Stimulated activated CD4-positive, alpha-beta T cell treated with anti-CD3 and anti-CD28 coated beads, Interleukin-4, amount 100 ng/mL, for 24 hours (primary cell): ENCODE results near the gene WAC.
"Not testable (repeated sequence)": the region's sequence is repeated elsewhere in the genome, so short reads cannot be mapped to it uniquely, and the experiment has no call there.

Experiments
- DNase-seq: peaks from one replicate; pipeline ENCODE4 v3.0.0-alpha.2; 2020

Gene WAC

GRCh38 chr10:28619455-28619854 lies 86.5 kb downstream of the WAC start:
- no peak for DNase-seq

- DNase-seq: no peak
Observed at GRCh38 chr10:28620251-28620650, 87.3 kb downstream of the WAC start.

DNA sequence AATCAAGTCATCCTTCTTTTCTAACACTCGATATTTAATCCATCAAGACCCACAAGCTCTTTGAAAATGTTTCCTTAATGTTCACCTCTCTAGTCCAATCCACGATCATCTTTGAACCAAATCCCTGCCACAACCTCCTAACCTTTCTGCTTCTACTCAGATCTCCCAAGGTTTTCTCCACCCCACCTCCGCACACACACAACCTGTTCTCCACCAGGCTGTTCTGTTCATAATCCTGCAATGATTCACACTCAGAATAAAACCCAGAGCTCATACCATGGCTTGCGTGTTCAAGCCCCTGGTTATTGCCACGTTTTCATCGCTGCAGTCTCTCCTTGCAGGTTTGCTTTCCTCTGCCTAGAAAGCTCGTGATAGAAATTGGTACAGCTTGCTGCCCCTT lies 90.6 kb downstream of the WAC start:
- DNase-seq: no peak

- no peak for DNase-seq
Observed at GRCh38 chr10:28624351-28624750, 91.4 kb downstream of the WAC start.

DNA sequence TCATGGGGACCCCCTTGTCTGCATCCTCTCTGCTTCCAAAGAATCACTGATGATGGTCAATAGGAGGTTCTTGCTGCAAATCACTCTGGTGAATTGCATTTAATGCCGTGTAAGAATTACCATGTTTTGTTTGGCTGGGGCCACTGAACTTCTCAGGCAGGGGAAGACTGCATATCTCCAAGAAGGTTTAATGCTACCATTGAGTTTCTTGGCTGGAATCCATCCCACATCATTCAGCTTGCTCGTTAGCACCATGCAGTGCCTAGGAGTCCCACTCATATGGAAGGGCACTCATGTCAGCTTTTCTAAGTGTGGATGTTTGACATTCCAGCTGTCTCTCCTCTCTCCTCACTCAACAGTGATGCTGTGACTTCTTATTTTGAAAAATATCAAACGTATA lies 94.2 kb downstream of the WAC start:
- no peak for DNase-seq

GRCh38 chr10:28628184-28628893 lies 95.4 kb downstream of the WAC start:
- DNase-seq: peak; percentile 72

DNA sequence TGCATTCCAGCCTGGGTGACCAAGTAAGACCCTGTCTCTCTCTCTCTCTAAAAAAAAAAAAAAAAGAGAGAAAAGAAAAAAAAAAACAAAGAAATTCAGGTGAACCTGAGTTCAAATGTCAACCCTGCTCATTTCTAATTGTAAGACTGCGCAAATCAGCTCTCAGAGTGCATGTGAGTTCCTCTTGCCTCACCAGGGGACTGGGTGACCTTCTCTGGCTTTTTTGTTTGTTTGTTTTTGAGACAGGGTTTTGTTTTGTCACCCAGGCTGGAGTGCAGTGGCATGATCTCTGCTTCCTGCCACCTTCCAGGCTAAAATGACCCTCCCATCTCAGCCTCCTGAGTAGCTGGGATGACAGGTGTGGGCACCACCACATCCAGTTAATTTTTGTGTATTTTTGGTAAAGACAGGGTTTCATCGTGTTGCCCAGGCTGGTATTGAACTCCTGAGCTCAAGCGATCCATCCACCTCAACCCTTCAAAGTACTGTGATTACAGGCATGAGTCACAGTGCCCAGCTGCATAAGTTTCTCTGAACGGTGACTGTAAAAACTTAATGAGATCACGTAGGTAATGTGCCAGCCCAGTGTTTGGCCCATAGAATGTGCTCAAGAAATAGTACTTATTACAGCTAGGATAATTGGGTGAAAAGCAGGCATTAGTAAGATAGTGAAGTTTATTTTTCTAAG lies 99.1 kb downstream of the WAC start:
- DNase-seq: no peak

GRCh38 chr10:28632584-28632945 lies 99.6 kb downstream of the WAC start:
- no peak for DNase-seq

DNA sequence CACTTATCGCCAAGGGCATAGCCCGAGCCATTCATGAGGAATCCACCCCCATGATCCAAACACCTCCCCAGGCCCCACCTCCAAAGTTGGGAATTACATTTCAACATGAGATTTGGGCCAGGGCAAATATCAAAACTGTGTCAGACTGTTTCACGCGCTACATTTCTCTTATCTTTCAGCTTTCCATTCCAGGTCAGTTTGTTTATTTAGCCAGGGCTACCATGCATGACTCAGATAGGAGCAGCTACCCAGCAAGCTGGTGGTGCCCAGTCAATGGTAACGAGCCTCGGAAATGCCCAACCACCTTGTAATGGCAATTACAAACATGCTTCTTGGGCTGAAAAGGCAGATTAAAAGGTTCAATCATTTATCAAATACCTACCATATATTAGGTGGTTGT lies 100.8 kb downstream of the WAC start:
- DNase-seq: no peak

DNA sequence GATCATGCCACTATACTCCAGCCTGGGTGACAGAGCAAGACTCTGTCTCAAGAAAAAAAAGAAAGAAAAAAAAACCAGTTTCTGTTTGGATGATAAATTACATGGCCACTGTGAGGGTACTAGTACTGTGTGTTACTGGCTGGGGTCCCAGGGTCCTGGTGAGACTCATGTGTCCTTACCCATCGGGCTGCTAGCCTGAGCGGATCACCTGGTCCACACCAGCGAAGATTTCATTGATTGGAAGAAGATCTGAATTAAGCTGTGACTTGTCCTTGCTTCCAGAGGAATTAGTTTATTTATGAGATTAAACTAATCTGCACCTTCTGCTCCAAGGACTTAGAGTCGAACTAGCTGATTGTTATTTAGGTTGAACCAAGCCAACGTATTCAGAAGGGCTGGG lies 104.4 kb downstream of the WAC start:
- DNase-seq: no peak

GRCh38 chr10:28638392-28638791 lies 105.5 kb downstream of the WAC start:
- DNase-seq: no peak

- no peak for DNase-seq
Observed at GRCh38 chr10:28640551-28640950, 107.6 kb downstream of the WAC start.

DNA sequence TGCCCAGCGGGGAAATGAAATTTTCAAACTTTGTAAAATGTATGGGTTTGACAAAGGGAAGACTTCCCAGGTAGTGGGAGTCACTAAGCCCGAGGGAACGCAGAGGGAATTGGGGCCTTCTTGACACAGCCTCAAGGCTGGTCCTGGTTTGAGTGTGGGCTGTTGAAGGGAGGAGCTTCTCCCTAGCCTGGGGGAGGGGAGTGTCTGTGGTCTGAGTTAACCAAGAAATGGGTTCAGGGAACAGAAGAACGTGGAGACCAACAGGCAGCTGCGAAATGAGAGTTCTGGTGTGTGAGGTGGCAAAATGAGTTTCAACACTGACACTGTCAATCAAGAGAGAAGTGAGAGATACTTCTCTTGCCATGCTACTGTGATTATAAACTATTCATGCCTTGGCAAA lies 111.7 kb downstream of the WAC start:
- no peak for DNase-seq

DNA sequence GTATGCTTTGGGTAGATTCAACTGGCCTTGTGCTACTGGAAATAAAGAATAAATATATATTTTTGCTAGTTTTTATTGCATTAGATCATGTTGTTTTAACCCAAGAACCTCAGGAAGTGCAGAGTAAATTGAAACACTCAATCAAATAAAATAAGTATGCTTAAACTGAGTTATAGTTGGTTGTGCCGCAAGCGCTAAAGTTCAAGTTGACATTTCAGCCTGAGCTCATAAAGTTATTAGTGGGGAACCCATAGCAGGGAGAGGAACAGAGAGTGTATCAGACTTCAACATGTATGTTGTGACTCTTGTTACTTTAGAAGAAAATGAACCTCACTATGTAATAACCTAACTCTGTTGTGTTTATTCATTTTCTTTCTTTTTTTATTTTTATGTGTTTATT lies 119.2 kb downstream of the WAC start:
- no peak for DNase-seq

- no peak for DNase-seq
Observed at GRCh38 chr10:28652703-28653102, 119.8 kb downstream of the WAC start.

- not testable (repeated sequence) for DNase-seq
Observed at GRCh38 chr10:28658824-28659223, 125.9 kb downstream of the WAC start.

DNA sequence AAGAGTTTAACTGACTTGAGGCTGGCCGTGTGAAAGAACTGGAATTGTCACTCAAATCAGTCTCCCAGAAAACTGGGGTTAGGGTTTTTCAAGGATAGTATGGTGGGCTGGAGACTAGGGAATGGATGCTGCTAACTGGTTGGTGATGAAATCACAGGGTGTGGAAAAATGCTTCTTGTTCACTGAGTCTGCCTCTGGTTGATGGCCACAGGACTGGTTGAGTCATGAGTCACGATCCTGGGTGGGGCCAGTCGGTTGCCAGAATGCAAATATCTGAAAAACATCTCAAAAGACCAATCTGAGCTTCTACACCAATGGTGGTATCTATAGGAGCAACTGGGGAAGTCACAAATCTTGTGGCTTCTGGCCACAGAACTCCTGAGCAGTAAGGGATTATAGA lies 128.1 kb downstream of the WAC start:
- no peak for DNase-seq

- peak; percentile 73 for DNase-seq
Observed at GRCh38 chr10:28663576-28664368, 130.9 kb downstream of the WAC start.

DNA sequence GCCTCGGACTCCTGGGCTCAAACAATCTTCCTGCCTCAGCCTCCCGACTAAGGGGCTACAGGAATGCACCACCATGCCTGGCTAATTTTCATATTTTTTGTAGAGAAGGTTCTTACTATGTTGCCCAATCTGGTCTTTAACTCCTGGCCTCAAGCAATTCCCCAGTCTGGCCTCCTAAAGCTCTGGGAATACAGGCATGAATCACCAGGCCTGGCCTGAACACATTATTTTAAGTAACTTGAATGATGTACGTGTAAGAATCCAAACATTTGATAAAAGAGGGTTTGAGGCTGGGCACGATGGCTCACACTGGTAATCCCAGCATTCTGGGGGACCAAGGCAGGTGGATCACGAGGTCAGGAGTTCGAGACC lies 131.4 kb downstream of the WAC start:
- DNase-seq: no peak

GRCh38 chr10:28666751-28667467 lies 134.0 kb downstream of the WAC start:
- DNase-seq: no peak

DNA sequence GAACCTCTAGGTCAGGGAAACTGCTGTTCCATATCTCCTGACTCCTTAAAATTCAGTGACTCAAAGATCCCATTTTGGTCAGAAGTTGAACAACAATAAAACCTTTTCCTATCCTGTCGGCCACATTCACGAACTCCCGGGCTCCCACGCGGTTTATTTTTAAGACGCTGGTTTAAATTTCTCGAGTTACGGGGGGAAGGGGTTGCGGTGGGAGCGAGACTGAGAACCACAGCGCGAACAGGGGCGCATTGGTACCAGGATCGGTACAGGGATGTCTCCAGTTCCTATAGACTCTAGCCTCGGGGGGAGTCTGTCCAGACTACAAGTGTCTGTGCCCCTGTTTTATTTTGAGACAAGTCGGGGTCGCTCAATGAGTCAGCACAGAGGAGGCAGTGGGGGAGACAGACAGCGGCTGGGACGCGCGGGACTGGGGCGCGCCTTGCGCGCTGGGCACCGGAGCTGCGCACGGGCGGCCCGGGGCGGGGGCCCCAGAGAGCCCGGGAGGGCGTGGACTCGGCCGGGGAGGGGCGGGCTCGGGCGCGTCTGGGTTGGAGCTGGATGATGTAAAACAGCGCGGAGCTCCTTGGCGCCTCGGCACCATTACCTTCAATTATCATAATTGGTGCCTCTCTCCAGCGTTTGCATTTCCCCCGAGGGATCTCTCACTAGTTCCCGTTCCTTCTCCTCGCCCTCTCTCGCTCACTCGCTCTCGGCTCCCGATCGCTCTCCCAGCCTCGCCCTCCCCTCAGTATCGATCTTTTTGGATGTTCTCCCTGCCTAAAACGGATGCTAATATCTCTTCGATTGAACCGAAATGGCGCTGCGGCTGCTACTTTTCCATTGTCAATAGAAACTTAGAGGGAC lies 135.7 kb downstream of the WAC start:
- DNase-seq: peak; percentile 47
